DOHH2 (cell line): ENCODE data around the gene TXLNB.
"Not testable (repeated sequence)": the region's sequence is repeated elsewhere in the genome, so short reads cannot be mapped to it uniquely, and the experiment has no call there.

Source experiments
- H3F3A ChIP-seq: fragments of 200-600 bp; sonication (generic), shearing (Covaris generic); 2 replicates; pipeline ENCODE4 v1.6.0; 2016; ENCODE audit warnings: antibody characterized with exemption, mild to moderate bottlenecking; ENCODE audit not compliant: control insufficient read depth, insufficient read depth
- H3K27ac ChIP-seq: fragments of 200-600 bp; sonication (generic); 2 replicates; pipeline ENCODE4 v1.5.1; 2014; ENCODE audit warnings: low read depth, mild to moderate bottlenecking, low read length, moderate library complexity
- H3K27me3 ChIP-seq: fragments of 200-600 bp; sonication (generic); 2 replicates; pipeline ENCODE4 v1.6.1; 2014; ENCODE audit warnings: mild to moderate bottlenecking, low read length, mixed read lengths; ENCODE audit not compliant: control insufficient read depth
- H3K36me3 ChIP-seq: fragments of 200-600 bp; sonication (generic); 2 replicates; pipeline ENCODE4 v1.6.1; 2014; ENCODE audit warnings: mild to moderate bottlenecking, low read length, moderate library complexity, mixed read lengths; ENCODE audit not compliant: control insufficient read depth
- H3K4me1 ChIP-seq: fragments of 200-600 bp; sonication (generic); 2 replicates; pipeline ENCODE4 v1.6.1; 2014; ENCODE audit warnings: mild to moderate bottlenecking, low read length, mixed read lengths; ENCODE audit not compliant: control insufficient read depth
- H3K4me2 ChIP-seq: fragments of 200-600 bp; sonication (generic); 2 replicates; pipeline ENCODE4 v1.6.0; 2014; ENCODE audit warnings: mild to moderate bottlenecking, low read length, moderate library complexity
- H3K4me3 ChIP-seq: fragments of 200-600 bp; sonication (generic); 2 replicates; pipeline ENCODE4 v1.5.1; 2014; ENCODE audit warnings: mild to moderate bottlenecking, low read length, mixed read lengths
- H3K79me2 ChIP-seq: fragments of 200-600 bp; sonication (generic); 2 replicates; pipeline ENCODE4 v1.6.1; 2014; ENCODE audit warnings: mild to moderate bottlenecking, low read length, mixed read lengths; ENCODE audit not compliant: control insufficient read depth
- H3K9me2 ChIP-seq: fragments of 200-600 bp; sonication (generic); replicated peaks from 2 replicates; pipeline ENCODE4 v1.6.1; 2014; ENCODE audit warnings: mild to moderate bottlenecking, low read length, mixed read lengths; ENCODE audit not compliant: control insufficient read depth
- H3K9me3 ChIP-seq: fragments of 200-600 bp; sonication (generic); 2 replicates; pipeline ENCODE4 v1.6.1; 2014; ENCODE audit warnings: antibody characterized with exemption, low read length, mixed read lengths; ENCODE audit not compliant: control insufficient read depth, insufficient read depth
- H4K20me1 ChIP-seq: fragments of 200-600 bp; sonication (generic); 2 replicates; pipeline ENCODE4 v1.6.0; 2014; ENCODE audit warnings: low read depth, mild to moderate bottlenecking, antibody characterized with exemption, low read length, moderate library complexity; ENCODE audit not compliant: control insufficient read depth, insufficient read depth
- EZH2phosphoT487 ChIP-seq: fragments of 200-600 bp; sonication (generic); IDR thresholded peaks from 2 replicates; pipeline ENCODE4 v1.6.1; 2017; ENCODE audit warnings: borderline replicate concordance, mild to moderate bottlenecking, antibody characterized with exemption, low read length, moderate library complexity, mixed read lengths
- TF ChIP-seq, protein P1 (sequence below): fragments of 200-600 bp; sonication (generic); IDR thresholded peaks from one replicate; pipeline ENCODE4 v1.5.1; 2014; ENCODE audit warnings: antibody characterized with exemption, mild to moderate bottlenecking, low read depth, low read length; ENCODE audit not compliant: poor library complexity, severe bottlenecking

TXLNB gene

DNA sequence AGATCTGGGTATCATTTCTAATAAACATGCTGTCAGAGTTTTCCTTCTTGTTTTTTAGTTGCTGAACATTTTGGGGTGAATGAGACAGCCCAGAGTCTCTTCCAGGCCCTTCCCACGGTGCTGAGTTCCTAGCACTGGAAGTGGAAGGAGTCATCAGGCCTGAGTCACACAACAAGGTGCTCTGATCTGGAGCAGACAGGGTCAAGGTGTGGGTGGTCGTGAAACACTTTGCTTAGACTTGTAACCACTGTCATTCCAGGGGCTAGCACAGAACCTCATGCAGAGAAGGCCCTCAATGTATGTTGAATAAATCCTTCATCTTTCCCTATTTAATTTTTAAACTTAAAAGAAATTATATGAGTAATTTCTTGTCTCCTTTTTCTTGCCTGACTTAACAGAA is 60.6 kb downstream of the TXLNB start:
- Histone ChIP-seq H3K9me3 (peaks cover 17% of the 10 kb centered on the region), H3F3A (peaks cover 15% of the 10 kb centered on the region), H3K36me3 (peaks cover 10% of the 10 kb centered on the region; the same call in 1 of the 2 replicates), H3K4me1 (peaks cover 56% of the 10 kb centered on the region), H3K4me3 (peak overlapping the region; percentile 37), H3K79me2 (no peaks in the 10 kb centered on the region), H3K27me3 (no peaks in the 10 kb centered on the region), H3K27ac (peak overlapping the region; percentile 89), H3K4me2 (peak overlapping the region; percentile 57), H4K20me1 (no peaks in the 10 kb centered on the region), H3K9me2 (no peaks in the 10 kb centered on the region)
- TF ChIP-seq, protein P1, sequence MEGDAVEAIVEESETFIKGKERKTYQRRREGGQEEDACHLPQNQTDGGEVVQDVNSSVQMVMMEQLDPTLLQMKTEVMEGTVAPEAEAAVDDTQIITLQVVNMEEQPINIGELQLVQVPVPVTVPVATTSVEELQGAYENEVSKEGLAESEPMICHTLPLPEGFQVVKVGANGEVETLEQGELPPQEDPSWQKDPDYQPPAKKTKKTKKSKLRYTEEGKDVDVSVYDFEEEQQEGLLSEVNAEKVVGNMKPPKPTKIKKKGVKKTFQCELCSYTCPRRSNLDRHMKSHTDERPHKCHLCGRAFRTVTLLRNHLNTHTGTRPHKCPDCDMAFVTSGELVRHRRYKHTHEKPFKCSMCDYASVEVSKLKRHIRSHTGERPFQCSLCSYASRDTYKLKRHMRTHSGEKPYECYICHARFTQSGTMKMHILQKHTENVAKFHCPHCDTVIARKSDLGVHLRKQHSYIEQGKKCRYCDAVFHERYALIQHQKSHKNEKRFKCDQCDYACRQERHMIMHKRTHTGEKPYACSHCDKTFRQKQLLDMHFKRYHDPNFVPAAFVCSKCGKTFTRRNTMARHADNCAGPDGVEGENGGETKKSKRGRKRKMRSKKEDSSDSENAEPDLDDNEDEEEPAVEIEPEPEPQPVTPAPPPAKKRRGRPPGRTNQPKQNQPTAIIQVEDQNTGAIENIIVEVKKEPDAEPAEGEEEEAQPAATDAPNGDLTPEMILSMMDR = no peak
- TF ChIP-seq EZH2phosphoT487 = no peak

DNA sequence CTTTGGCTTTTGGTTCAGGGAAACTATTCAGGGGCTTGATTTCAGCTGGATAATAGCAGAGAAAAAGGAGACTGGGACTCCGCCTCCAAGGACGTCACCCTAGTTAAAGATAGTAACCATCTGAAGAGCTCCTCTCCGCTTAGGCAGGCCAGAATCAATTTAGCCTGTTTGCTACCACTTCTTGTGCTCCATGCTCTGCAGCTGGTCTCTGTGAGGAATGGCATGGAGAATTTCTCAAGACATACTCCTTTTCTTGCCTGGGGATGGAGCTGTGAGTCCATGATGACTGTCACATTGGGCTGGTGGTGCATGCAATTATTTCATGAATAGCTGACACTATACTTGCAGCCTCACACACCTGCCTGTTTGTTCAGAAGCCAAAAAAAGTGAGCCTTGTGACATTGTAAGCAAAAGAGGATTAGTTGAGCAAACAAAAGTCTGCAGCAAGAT is 61.4 kb downstream of the TXLNB start:
- Histone ChIP-seq H3K9me3 (peaks cover 17% of the 10 kb centered on the region), H3K9me2 (no peaks in the 10 kb centered on the region), H3F3A (peaks cover 15% of the 10 kb centered on the region), H3K4me3 (peak overlapping the region; percentile 37), H3K36me3 (peaks cover 10% of the 10 kb centered on the region; the same call in 1 of the 2 replicates), H3K79me2 (no peaks in the 10 kb centered on the region), H3K4me2 (peak overlapping the region; percentile 57), H3K4me1 (peaks cover 55% of the 10 kb centered on the region), H3K27ac (peak overlapping the region; percentile 89), H4K20me1 (no peaks in the 10 kb centered on the region), H3K27me3 (no peaks in the 10 kb centered on the region)
- TF ChIP-seq, protein P1 = peak; percentile 62
- no peak for TF ChIP-seq EZH2phosphoT487

DNA sequence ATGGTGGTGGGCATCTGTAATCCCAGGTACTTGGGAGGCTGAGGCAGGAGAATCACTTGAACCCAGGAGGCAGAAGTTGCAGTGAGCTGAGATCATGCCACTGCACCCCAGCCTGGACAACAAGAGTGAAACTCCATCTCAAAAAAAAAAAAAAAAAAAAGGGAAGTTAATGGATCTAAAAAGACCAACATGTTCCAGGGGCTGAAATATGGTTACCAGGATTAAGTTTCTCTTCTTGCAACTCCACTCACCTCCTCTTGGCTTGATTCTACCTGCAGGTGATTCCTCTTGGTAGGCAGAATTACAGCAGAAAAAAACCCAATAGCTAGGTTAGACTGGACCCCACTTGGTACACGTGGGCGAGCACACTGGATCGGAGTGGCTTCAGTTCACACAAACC is 63.4 kb downstream of the TXLNB start:
- not testable (repeated sequence) for H3K36me3 ChIP-seq, H3K27me3 ChIP-seq, H3K9me3 ChIP-seq, H4K20me1 ChIP-seq, H3K9me2 ChIP-seq, H3K79me2 ChIP-seq
- Histone ChIP-seq H3F3A (peaks cover 20% of the 10 kb centered on the region), H3K4me3 (peak overlapping the region; percentile 17), H3K27ac (peak overlapping the region; percentile 23), H3K4me1 (peaks cover 55% of the 10 kb centered on the region), H3K4me2 (peak overlapping the region; percentile 55)

DNA sequence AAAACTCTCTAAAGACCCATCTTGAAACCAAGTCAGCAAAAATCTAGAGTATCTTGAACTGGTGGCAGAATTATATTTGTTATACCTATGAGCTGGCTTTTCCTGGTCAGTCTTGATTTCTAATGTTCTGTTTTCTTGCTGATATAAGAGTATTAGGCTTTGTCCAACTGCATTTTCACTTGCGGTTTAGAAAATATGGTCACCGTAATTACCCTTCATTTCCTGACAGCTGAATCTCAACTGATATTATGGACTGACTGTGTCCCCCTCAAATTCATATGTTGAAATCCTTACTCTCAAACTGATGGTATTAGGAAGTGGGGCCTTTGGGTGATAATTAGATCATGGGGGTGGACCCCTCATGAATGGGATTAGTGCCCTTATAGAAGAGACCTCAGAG is 72.1 kb downstream of the TXLNB start:
- Histone ChIP-seq H3K4me2 (peak overlapping the region; percentile 96), H3K27ac (peak overlapping the region; percentile 75), H3K27me3 (no peaks in the 10 kb centered on the region), H3K4me3 (peak overlapping the region; percentile 84), H3K79me2 (peaks cover 5% of the 10 kb centered on the region), H3K4me1 (peaks cover 40% of the 10 kb centered on the region), H3K36me3 (peaks cover 7% of the 10 kb centered on the region; the same call in 1 of the 2 replicates), H4K20me1 (no peaks in the 10 kb centered on the region), H3K9me2 (no peaks in the 10 kb centered on the region), H3K9me3 (no peaks in the 10 kb centered on the region), H3F3A (peaks cover 3% of the 10 kb centered on the region)
- TF ChIP-seq, protein P1 = no peak
- no peak for TF ChIP-seq EZH2phosphoT487
